GM19238 (cell line): Measurements from ENCODE around the gene CLIP2.
"Not testable (repeated sequence)": the region's sequence is repeated elsewhere in the genome, so short reads cannot be mapped to it uniquely, and the experiment has no call there.

Experiments
- DNase-seq: peaks from one replicate; pipeline ENCODE4 v3.0.0; 2011; ENCODE audit warnings: low spot score; ENCODE audit not compliant: insufficient read length

CLIP2 gene

GRCh38 chr7:74430961-74431466, 141.8 kb downstream of the CLIP2 start:
- no peak for DNase-seq

- not testable (repeated sequence) for DNase-seq
Observed at GRCh38 chr7:74437291-74437571, 148.0 kb downstream of the CLIP2 start.

- no peak for DNase-seq
Observed at GRCh38 chr7:74438327-74438726, 149.1 kb downstream of the CLIP2 start.

GRCh38 chr7:74439541-74439940, 150.3 kb downstream of the CLIP2 start:
- DNase-seq, result no peak

GRCh38 chr7:74440143-74440542, 150.9 kb downstream of the CLIP2 start:
- not testable (repeated sequence) for DNase-seq

- no peak for DNase-seq
Observed at GRCh38 chr7:74441801-74442200, 152.6 kb downstream of the CLIP2 start.

GRCh38 chr7:74443543-74444247, 154.5 kb downstream of the CLIP2 start:
- no peak for DNase-seq

- no peak for DNase-seq
Observed at GRCh38 chr7:74449144-74449543, 159.9 kb downstream of the CLIP2 start.

- peak; percentile 79 for DNase-seq
Observed at GRCh38 chr7:74449809-74450397, 160.7 kb downstream of the CLIP2 start.

- DNase-seq, result no peak
Observed at GRCh38 chr7:74452748-74453321, 163.6 kb downstream of the CLIP2 start.

- peak; percentile 52 for DNase-seq
Observed at GRCh38 chr7:74453322-74454011, 164.3 kb downstream of the CLIP2 start, which contains the start of gene GTF2IRD1. Gene GTF2IRD1, plus strand, starts transcription at chr7:74453906. Its CDS starts 54,175 bp downstream, at chr7:74508081.

GRCh38 chr7:74454021-74454924, 165.1 kb downstream of the CLIP2 start:
- DNase-seq, result no peak

GRCh38 chr7:74454925-74455288, 165.7 kb downstream of the CLIP2 start:
- DNase-seq, result no peak

GRCh38 chr7:74455291-74455804, 166.1 kb downstream of the CLIP2 start:
- no peak for DNase-seq
